ENCODE results near the gene RPL4.
"Not testable (repeated sequence)": the region's sequence is repeated elsewhere in the genome, so short reads cannot be mapped to it uniquely, and the experiment has no call there.

RPL4 gene

GRCh38 chr15:66476535-66476934 is 28.1 kb downstream of the RPL4 start:
- no peak for TF ChIP-seq CTCF (IDR thresholded peaks at IDR 0.05)

GRCh38 chr15:66474963-66475362 is 29.7 kb downstream of the RPL4 start:
- H3K9me3 ChIP-seq (ENCODE audit: control insufficient read depth, low read length) = no peaks in the 10 kb centered on the region
- no peaks in the 10 kb centered on the region for H3K79me2 ChIP-seq
- no peak overlapping the region for H3K27ac ChIP-seq
- H3K36me3 ChIP-seq (ENCODE audit: control insufficient read depth, insufficient read depth, low read length) = no peaks in the 10 kb centered on the region
- H2AFZ ChIP-seq = no peak overlapping the region
- no peak overlapping the region for H3K4me3 ChIP-seq (ENCODE audit: low read depth, low read length)
- no peak for TF ChIP-seq CTCF (IDR thresholded peaks at IDR 0.05)
- no peak overlapping the region for H3K4me2 ChIP-seq (ENCODE audit: low read length)
- no peaks in the 10 kb centered on the region for H3K4me1 ChIP-seq
- no peaks in the 10 kb centered on the region for H3K27me3 ChIP-seq (ENCODE audit: control insufficient read depth, insufficient read depth, low read length)
- H3K9ac ChIP-seq = no peak overlapping the region

More at GRCh38 chr15:66476535-66476934, 28.1 kb downstream of the RPL4 start:
- H3K9me3 ChIP-seq (ENCODE audit: control insufficient read depth, low read length) = no peaks in the 10 kb centered on the region
- H3K36me3 ChIP-seq (ENCODE audit: control insufficient read depth, insufficient read depth, low read length) = no peaks in the 10 kb centered on the region
- no peak overlapping the region for H3K9ac ChIP-seq
- no peak overlapping the region for H3K27ac ChIP-seq
- no peaks in the 10 kb centered on the region for H3K79me2 ChIP-seq
- no peak overlapping the region for H3K4me2 ChIP-seq (ENCODE audit: low read length)
- H3K4me1 ChIP-seq = no peaks in the 10 kb centered on the region
- no peaks in the 10 kb centered on the region for H3K27me3 ChIP-seq (ENCODE audit: control insufficient read depth, insufficient read depth, low read length)
- H3K4me3 ChIP-seq (ENCODE audit: low read depth, low read length) = no peak overlapping the region
- H2AFZ ChIP-seq = no peak overlapping the region

- Histone ChIP-seq H3K4me1 (no peaks in the 10 kb centered on the region), H3K4me3 (ENCODE audit: low read depth, low read length) (no peak overlapping the region), H3K4me2 (ENCODE audit: low read length) (no peak overlapping the region), H3K9ac (no peak overlapping the region), H3K27me3 (ENCODE audit: control insufficient read depth, insufficient read depth, low read length) (no peaks in the 10 kb centered on the region), H3K79me2 (no peaks in the 10 kb centered on the region), H3K9me3 (ENCODE audit: control insufficient read depth, low read length) (no peaks in the 10 kb centered on the region), H2AFZ (no peak overlapping the region), H3K27ac (no peak overlapping the region), H3K36me3 (ENCODE audit: control insufficient read depth, insufficient read depth, low read length) (no peaks in the 10 kb centered on the region)
- TF ChIP-seq CTCF (IDR thresholded peaks at IDR 0.05) = no peak
These were observed 30.5 kb downstream of the RPL4 start for GRCh38 chr15:66474135-66474534.

- H2AFZ ChIP-seq = no peak overlapping the region
- H3K4me2 ChIP-seq (ENCODE audit: low read length) = no peak overlapping the region
- no peaks in the 10 kb centered on the region for H3K4me1 ChIP-seq
- H3K36me3 ChIP-seq (ENCODE audit: control insufficient read depth, insufficient read depth, low read length) = no peaks in the 10 kb centered on the region
- H3K9ac ChIP-seq = no peak overlapping the region
- no peak overlapping the region for H3K27ac ChIP-seq
- no peaks in the 10 kb centered on the region for H3K9me3 ChIP-seq (ENCODE audit: control insufficient read depth, low read length)
- no peak overlapping the region for H3K4me3 ChIP-seq (ENCODE audit: low read depth, low read length)
- no peaks in the 10 kb centered on the region for H3K79me2 ChIP-seq
- no peak for TF ChIP-seq CTCF (IDR thresholded peaks at IDR 0.05)
- no peaks in the 10 kb centered on the region for H3K27me3 ChIP-seq (ENCODE audit: control insufficient read depth, insufficient read depth, low read length)
These were observed 32.3 kb downstream of the RPL4 start for GRCh38 chr15:66472176-66472999.

GRCh38 chr15:66470825-66471224 is 33.8 kb downstream of the RPL4 start:
- not testable (repeated sequence) for H3K4me3 ChIP-seq (ENCODE audit: low read depth, low read length); H3K79me2 ChIP-seq; H3K9ac ChIP-seq; H3K9me3 ChIP-seq (ENCODE audit: control insufficient read depth, low read length); H3K4me2 ChIP-seq (ENCODE audit: low read length); H3K36me3 ChIP-seq (ENCODE audit: control insufficient read depth, insufficient read depth, low read length); H3K4me1 ChIP-seq; H2AFZ ChIP-seq; H3K27ac ChIP-seq; H3K27me3 ChIP-seq (ENCODE audit: control insufficient read depth, insufficient read depth, low read length)

GRCh38 chr15:66467162-66468040 is 37.3 kb downstream of the RPL4 start:
- not testable (repeated sequence) for H3K4me1 ChIP-seq; H2AFZ ChIP-seq; H3K9me3 ChIP-seq (ENCODE audit: control insufficient read depth, low read length); H3K27ac ChIP-seq; H3K9ac ChIP-seq; H3K36me3 ChIP-seq (ENCODE audit: control insufficient read depth, insufficient read depth, low read length); H3K4me3 ChIP-seq (ENCODE audit: low read depth, low read length); H3K27me3 ChIP-seq (ENCODE audit: control insufficient read depth, insufficient read depth, low read length); H3K4me2 ChIP-seq (ENCODE audit: low read length); H3K79me2 ChIP-seq

- not testable (repeated sequence) for H2AFZ ChIP-seq; H3K4me2 ChIP-seq (ENCODE audit: low read length); H3K4me3 ChIP-seq (ENCODE audit: low read depth, low read length); H3K27ac ChIP-seq; H3K4me1 ChIP-seq; H3K79me2 ChIP-seq; H3K9me3 ChIP-seq (ENCODE audit: control insufficient read depth, low read length); H3K27me3 ChIP-seq (ENCODE audit: control insufficient read depth, insufficient read depth, low read length); H3K36me3 ChIP-seq (ENCODE audit: control insufficient read depth, insufficient read depth, low read length); H3K9ac ChIP-seq
These were observed 39.4 kb downstream of the RPL4 start for GRCh38 chr15:66465294-66465693.

Measured in parathyroid adenoma (tissue), 2 donors.